Cerebellar nuclear complex (tissue), 1 donor: ENCODE data around the gene AATF.

Experiments
- DNase-seq, 2 experiments: peaks; one replicate each; lab custom pipeline; 2025; lab: John Stamatoyannopoulos, UW

Gene AATF

DNA sequence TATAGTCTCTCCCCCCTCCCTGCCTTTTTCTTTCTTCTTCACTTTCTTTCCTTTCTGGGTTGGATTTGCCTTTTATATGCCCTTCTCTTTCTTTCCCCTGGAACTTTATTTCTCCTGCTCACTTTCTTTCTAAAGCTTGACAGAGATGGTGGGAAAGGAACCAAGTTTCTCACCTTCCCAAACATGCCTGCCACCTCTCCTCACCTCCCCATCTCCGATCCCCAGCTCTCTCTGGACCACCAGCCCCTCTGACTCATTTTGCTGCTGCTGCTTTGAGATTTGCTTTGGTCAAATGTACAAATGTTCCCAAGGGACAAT, 18.2 kb upstream of the AATF start:
- DNase-seq, result no peak

DNA sequence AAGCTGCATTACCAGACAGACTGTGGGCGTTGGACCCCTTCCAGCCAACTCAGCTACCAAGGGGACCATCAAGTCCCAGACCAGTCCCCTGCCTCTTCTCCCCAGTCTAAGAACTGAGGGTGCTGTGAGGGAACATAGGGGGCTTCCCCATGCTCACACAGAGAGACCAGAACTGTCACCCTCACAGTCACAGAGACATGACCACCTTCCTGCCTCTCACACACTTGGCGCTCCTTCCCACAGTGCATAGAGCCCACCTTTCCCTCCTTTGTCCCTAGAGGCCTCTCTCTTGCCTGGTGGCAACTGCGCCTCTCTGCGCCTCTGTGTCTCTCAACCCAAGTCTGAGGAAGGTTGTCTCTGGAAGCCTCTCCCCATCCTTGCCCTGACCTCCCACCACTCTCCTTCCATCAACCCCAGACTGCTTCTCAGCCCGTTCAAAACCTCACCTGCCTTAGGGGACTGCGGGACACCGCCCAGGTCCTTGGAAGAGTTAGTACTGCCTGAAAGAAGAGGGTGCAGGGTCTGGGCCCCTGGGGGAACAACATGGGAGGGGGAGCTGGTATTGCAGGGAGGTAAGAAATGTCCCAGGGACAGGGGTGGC, 17.6 kb upstream of the AATF start:
- DNase-seq, result no peak

DNA sequence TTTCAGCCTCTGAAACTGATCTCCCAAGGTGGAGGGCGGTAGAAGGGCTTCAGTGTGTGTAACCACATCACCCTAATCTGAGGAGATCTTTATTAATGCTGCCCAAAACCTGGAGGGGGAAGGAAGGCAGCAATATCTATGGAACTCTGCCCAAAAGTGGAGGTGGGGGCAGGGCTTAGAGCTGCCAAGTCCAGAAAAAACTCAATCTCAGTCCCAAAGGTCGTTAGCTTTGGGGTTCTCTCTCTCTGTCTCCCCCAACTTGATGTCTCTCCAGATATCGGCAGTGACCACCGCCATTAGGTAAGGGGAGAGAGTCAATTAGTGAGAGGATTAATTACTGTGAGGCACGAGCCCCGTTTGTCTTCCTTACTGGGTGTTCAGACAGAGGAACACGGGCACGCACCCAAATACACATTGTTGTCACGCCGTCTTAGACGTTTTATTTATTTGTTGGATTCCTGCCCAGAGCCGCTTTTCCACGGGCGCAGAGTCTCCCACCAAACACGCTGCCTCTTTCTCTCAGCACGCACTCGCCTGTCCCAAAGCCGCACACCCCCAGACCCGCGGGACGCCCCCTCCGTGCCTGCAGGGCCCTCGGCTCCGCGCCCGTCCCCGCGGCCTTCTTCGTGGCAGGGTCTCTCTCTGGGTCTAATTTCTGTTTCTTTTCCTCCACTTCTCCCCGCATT, 16.9 kb upstream of the AATF start:
- DNase-seq, result no peak

- no peak for DNase-seq
These were observed 16.4 kb upstream of the AATF start for GRCh38 chr17:36932383-36932693.

GRCh38 chr17:36932694-36933511, 15.9 kb upstream of the AATF start:
- no peak for DNase-seq

- no peak for DNase-seq
These were observed 15.1 kb upstream of the AATF start for GRCh38 chr17:36933512-36934143.

DNA sequence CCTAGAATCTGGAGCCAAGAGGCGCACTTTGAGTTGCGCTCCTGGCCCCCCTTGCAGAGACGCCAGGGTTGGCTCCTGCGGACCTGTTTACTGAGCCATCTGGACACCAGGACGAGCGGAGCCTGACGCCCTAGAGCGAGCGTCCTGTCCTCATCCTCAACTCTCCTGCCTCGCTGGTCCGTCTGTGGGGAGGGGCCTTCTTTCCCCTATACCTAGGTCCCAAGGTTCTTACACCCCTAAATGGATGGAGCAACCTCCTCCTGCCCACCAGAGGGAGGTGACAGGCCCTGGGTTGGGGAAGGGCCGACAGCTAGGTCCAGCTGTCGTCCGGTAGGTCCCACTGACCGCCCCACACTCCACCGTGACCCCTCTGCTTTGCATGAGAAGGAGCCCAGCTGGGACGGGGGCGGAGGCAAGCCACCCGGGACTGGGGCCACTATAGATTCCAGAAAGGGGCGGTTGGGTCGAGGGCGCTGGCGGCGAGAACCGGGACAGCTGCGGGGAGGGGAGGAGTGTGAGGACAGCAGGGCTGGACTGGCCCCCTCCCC, 14.5 kb upstream of the AATF start:
- DNase-seq, result peak; percentile 64 to 74

DNA sequence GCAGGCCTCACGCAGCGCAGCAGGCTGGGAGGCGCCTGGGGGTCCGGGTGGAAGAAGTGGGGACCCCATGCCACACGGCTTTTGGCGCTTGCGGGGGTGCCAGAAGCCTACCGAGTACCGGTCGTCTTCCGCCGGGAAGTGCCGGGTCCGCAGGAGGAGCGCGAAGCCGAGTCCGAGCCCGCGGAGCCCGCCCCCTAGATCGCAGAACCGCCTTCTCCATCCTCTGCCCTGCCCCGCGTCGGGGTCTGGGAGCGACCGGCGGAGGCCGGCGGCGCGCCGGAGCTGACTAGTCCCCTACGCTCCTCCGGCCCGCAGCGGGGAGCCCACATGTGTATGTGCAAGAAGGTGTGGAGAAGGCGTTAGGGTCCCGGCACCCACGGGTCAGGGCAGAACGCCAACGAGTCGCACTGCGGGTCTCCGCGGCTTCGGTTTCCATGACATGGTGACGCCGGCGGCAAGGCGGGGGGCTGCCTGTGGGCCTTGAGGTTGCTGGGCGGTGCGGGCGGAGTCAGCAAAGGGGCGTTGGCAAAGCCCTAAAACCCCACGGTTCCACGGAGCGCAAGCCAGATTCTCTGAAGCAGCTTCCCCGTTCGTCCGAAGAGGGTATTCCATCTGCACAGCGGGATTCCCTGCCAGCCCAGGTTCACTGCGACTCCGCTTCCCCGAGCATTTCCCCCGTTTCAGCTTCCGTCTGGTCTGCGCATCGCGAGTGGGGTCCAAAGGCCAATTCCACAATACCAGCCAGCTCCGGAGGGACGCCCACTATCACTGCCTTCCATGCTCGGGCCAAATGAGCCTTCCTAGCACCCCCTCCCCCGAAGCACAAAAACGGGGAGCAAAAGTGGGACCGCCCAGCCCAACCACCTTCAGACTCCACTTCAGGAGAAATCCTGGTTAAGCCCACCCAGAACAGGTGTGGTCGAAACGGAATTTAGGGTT, 13.8 kb upstream of the AATF start:
- no peak for DNase-seq

DNA sequence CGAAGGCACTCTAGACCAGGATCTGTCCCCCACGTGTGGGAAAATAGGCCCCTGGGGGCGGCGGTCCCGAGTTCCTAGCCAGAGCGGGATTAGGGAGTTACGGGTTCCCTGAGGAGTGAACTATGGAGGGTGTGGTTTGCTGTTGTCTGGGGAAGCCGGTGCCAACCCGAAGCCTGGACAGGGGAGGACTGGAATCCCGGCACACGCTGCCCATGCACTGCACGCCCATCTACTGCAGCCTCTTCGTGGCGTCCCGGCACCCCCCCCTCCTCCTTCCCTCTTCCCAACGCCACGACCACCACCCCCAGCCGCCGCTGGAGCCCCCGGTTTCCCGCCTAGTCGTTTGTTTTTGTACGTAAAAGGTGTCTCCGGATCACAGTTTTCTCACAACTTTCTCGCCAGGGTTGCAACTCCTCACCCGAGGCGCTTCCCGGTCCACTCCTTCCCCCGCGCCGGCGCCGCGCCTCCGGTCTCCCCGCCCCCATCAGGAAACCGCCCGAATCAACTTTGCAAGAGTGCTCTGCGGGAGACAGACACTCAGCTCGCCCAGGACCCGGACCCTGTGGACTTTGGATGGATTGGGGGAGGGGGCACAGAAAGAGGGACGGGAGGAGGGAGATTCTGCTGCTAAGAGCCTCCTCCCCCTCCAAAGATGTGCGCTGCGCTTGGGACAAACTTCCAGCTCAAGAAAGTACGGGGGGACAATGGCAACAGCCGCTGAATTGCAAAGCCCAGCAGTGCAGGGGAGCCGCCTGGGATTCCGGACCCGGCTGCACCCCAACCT, 12.9 kb upstream of the AATF start:
- no peak for DNase-seq

DNA sequence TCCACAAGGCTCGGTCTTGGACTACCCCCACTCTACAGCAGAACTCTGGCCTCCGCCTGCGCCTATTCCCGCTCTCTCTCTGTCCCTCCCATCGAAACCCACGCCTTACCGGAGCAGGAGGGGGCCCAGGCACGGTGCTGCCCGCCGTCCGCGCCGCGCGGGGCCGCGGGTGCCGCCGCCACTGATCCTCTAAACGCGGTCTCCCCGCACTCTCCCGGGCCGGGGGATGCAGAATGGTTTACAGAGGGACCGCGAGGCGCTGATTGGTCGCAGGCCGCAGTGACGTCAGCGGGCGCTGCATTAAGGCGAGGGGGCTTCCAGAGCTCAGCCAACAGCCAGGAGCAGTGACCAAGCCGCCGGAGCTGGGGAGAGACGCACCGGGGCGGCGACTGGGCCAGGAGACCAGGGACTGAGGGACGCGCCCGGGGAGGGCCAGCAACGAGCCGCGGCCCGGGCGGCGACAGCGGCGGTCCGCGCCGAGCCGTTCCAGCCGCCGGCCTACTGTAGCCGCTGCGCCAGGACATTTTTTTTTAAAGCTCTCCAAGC, 12.2 kb upstream of the AATF start:
- peak; percentile 67 to 88 for DNase-seq

DNA sequence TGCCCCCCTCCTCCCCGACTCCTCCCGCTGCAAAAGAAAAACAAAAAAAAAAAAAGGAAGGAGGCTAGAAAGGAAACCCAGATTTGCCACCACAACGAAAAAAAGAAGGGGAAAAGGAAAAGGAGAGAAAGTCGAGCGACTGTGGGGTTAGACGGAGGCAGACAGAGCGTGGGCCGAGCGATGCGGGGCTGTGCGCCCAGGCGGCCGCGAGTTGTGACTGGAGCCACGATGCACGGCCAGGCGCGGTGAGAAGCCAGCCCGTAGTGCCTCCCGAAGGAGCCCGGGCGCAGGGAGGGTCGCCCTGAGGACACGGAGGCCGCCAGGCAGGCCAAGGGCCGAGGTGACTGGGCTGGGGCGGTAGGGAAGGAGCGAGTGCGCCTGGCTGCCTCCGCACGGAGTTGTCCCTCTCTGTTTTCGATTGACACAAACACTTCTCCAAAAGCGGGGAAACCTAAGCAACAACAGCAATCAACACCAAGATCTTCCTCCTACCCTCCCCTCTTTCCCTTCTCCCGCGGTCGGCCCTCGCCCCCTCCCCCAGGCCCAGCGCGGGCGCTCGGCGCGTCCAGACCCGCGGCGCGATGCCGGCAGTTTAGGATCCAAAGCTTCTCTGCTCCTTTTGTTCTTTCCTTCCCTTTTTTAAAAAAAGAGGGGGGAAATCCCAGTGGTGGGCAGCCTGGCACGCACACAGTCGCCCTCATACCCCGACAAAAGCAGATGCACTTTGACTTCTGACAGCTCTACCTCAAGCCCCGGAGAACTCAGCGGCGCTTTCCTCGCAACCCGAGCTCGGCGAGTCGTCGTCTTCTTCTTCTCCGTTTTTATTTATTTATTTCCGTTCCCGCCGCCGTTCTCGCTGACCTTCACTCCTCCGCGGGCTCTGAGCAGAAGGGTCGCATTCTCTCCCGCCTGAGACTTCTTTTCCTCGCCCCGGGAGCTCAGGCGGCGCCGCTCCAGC, 11.5 kb upstream of the AATF start, which contains the start of gene LHX1:
Gene LHX1, plus strand, starts transcription at position 475 of the 958 bp plus-strand sequence. CDS start 723 bp downstream, outside the sequence.
- no peak for DNase-seq

DNA sequence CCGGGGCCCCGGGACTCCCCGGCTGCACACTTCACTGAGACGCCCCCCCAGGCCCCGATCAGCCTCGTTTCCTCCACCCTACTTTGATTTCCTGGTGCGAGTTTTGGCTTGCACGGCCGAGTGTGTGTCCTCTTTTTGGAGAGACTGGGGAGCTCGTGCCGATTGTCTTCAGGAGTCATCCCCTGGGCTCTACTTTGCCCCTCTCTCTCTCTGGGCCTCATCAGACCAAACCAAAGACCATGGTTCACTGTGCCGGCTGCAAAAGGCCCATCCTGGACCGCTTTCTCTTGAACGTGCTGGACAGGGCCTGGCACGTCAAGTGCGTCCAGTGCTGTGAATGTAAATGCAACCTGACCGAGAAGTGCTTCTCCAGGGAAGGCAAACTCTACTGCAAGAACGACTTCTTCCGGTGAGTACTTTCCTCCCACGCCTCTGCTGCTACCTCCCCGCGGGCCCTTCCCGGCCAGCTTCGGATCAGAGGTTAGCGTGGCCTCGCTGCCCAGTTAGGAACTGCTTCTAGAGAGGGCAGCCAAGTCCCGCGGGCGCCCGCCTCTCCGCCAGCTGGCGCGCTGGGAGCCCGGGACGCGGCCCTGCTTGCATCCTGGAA, 10.7 kb upstream of the AATF start:
- no peak for DNase-seq

GRCh38 chr17:36938566-36939051, 10.1 kb upstream of the AATF start:
- DNase-seq, result no peak

DNA sequence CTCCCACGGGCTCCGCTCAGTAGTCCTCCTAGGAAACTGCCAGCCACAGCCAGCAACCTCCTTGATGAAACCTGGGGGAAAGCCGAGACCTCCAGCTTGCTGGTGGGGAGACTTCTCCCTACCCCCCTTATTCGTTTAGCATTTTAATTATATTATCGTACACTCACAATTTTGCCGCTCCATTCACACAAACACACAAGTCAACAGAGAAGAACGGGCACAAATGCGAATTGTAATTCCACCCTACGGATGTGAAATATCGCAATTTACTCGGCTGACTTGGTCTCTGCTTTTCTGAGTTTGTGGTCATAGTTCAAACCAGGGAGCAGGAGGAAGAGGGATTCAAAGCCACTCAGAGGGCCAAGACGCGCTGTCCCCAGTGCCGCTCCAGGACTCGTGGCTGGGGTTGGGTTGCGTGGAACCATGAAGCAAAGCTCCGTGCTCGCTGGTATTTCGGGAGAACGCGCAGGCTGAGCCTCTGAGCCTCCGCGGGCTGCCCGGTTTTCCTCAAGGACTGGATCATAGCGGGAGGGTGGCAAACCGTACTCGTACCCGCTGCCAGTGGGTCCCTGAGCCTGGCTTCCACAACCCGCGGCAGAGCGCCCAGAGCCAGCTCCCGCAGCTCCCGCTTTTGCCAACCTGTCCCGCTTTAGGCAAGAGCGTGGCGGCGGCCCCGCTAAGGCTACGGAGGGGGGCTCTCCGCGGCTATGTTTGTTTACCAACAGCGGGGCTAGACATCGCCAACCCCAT, 9.5 kb upstream of the AATF start:
- no peak for DNase-seq

DNA sequence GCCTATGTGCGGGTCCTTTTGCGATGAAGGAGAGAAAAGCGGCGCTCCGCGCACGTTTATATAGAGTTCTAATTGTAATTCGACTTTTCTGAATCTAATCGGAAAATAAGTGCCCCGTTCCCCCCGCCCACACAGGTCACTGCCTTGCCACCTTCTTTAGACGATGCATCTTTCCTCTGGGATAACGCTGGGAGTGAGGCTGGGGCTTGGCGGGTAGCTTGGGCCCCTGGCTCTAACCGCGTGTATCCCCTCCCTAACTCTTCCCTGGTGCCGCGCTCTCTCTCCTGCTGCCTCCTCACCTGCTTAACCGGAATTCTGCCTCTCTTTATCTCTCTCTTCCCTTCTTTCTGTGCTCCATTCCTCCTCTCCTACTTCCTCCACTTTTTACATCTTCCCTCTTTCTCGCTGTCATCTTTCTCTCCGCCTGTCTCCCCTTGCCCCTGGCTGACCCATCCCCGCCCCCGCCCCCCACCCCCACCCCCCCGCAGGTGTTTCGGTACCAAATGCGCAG, 8.9 kb upstream of the AATF start:
- DNase-seq, result no peak

DNA sequence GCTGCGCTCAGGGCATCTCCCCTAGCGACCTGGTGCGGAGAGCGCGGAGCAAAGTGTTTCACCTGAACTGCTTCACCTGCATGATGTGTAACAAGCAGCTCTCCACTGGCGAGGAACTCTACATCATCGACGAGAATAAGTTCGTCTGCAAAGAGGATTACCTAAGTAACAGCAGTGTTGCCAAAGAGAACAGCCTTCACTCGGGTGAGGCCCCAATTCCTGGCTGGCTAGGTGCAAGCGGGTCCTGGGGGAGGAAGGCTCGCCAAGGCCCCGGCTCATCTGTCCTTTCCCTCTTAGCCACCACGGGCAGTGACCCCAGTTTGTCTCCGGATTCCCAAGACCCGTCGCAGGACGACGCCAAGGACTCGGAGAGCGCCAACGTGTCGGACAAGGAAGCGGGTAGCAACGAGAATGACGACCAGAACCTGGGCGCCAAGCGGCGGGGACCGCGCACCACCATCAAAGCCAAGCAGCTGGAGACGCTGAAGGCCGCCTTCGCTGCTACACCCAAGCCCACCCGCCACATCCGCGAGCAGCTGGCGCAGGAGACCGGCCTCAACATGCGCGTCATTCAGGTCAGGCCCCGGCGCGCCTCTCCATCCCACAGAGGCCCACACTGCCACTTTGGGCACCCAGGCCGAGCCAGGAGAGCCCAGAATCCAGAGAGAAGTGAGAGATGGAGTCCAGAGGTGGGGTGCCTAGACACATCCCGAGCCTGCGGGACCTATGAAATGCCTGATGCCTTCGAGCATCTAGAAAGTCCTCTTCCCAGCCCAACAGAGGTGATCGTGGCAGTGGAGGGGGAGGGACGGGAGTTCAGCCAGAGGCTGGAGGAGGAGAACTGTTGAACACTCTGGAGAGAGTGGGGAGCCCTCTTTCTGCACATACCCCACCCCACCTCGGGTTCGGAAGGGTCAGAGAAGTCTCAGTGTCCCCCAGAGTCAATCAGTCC, 8.2 kb upstream of the AATF start:
- DNase-seq, result no peak
